ENCODE results near the gene MCU.

DNA sequence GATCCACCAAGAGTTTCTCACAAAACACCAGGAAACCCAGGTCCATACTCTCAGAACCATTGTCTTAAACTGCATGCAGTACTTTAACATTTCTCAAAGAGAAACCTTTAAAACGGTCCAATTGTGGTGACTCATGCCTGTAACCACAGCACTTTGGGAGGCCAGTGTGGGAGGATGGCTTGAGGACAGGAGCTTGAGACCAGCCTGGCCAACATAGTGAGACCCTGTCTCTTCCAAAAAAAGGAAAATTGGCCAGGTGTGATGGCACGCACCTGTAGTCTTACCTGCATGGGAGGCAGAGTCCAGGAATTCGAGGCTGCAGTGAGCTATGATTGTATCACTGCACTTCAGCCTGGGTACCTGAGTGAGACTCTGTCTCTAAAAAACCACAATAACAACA, 104.1 kb downstream of the MCU start:
- no peak for TF ChIP-seq EZH2 (IDR thresholded peaks at IDR 0.05; ENCODE audit: borderline replicate concordance)
- TF ChIP-seq, protein P1, sequence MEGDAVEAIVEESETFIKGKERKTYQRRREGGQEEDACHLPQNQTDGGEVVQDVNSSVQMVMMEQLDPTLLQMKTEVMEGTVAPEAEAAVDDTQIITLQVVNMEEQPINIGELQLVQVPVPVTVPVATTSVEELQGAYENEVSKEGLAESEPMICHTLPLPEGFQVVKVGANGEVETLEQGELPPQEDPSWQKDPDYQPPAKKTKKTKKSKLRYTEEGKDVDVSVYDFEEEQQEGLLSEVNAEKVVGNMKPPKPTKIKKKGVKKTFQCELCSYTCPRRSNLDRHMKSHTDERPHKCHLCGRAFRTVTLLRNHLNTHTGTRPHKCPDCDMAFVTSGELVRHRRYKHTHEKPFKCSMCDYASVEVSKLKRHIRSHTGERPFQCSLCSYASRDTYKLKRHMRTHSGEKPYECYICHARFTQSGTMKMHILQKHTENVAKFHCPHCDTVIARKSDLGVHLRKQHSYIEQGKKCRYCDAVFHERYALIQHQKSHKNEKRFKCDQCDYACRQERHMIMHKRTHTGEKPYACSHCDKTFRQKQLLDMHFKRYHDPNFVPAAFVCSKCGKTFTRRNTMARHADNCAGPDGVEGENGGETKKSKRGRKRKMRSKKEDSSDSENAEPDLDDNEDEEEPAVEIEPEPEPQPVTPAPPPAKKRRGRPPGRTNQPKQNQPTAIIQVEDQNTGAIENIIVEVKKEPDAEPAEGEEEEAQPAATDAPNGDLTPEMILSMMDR (IDR thresholded peaks at IDR 0.05; ENCODE audit: poor library complexity), result no peak
